ENCODE data around the gene RWDD3.

RWDD3 gene

GRCh38 chr1:95286479-95286878 is 52.5 kb downstream of the RWDD3 start:
- DNase-seq: no peak

- DNase-seq: no peak
Observed at GRCh38 chr1:95287081-95287480, 53.1 kb downstream of the RWDD3 start.

GRCh38 chr1:95287825-95288224 is 53.8 kb downstream of the RWDD3 start:
- no peak for DNase-seq
